Measurements from ENCODE around the gene UCHL3. TPM values are rescaled to one million over a fixed set of nuclear protein-coding genes. Genes with fewer than 3 reads are reported as not detected.

UCHL3 gene
- total and polyA plus RNA-seq, 9 of the 15 experiments (the other 6 are each of a cell fraction or from before 2014, with no cell fraction given), result 42.2 to 112 (median 85.4) TPM

GRCh38 chr13:75549262-75550158 is at the start of gene UCHL3 (continued):
- TF ChIP-seq ZNF445 (CRISPR knock-in tag; IDR thresholded peaks at IDR 0.05; ENCODE audit: low read depth), result no peak
- no peak for TF ChIP-seq POLR3G (IDR thresholded peaks at IDR 0.05; ENCODE audit: extremely low read depth, insufficient read length, insufficient replicate concordance)
- no peak for TF ChIP-seq RNF219 (CRISPR knock-in tag; IDR thresholded peaks at IDR 0.05)
- no peak for TF ChIP-seq ERF (CRISPR knock-in tag; IDR thresholded peaks at IDR 0.05)
- TF ChIP-seq ZSCAN29 (IDR thresholded peaks at IDR 0.05), result no peak
- TF ChIP-seq EP300 (IDR thresholded peaks at IDR 0.05; ENCODE audit: low read length), result no peak
- no peak for TF ChIP-seq PRPF4 (IDR thresholded peaks at IDR 0.05; ENCODE audit: insufficient read depth, low read depth, low read length, poor library complexity, severe bottlenecking)
- TF ChIP-seq TCF3 (CRISPR knock-in tag; IDR thresholded peaks at IDR 0.05), result no peak
- no peak for TF ChIP-seq ZNF263 (CRISPR knock-in tag; IDR thresholded peaks at IDR 0.05; ENCODE audit: borderline replicate concordance)
- no peak for TF ChIP-seq CAMTA2 (CRISPR knock-in tag; conservative IDR thresholded peaks at IDR 0.05)
- no peak for TF ChIP-seq STAT6 (CRISPR knock-in tag; IDR thresholded peaks at IDR 0.05)
- no peak for TF ChIP-seq ZNF24 (IDR thresholded peaks at IDR 0.05)
- TF ChIP-seq NELFE (IDR thresholded peaks at IDR 0.05; ENCODE audit: insufficient read depth, insufficient read length), result no peak
- TF ChIP-seq ZBTB12 (CRISPR knock-in tag; IDR thresholded peaks at IDR 0.05), result no peak
- TF ChIP-seq ZBTB2 (IDR thresholded peaks at IDR 0.05), result peak; percentile 74; the same call in 1 of the 2 replicates
- TF ChIP-seq PCBP1 (IDR thresholded peaks at IDR 0.05; ENCODE audit: low read depth, low read length, poor library complexity, severe bottlenecking), result peak; percentile 56
- no peak for TF ChIP-seq YBX1 (IDR thresholded peaks at IDR 0.05)
- peak; percentile 90 for TF ChIP-seq TOE1 (IDR thresholded peaks at IDR 0.05; ENCODE audit: borderline replicate concordance)
- TF ChIP-seq TOE1 (CRISPR knock-in tag; IDR thresholded peaks at IDR 0.05; ENCODE audit: borderline replicate concordance, low read depth), result no peak; the same call in 1 of the 2 replicates
- no peak for TF ChIP-seq PTTG1 (tag; IDR thresholded peaks at IDR 0.05; ENCODE audit: low read depth)
- TF ChIP-seq GABPA (tag; conservative IDR thresholded peaks at IDR 0.05; ENCODE audit: low read depth), result 0 out of 2 replicates have a peak, but pooled peaks have one; percentile 30

Data from K562 (cell line).